Measurements from ENCODE around the gene HTT.

HTT gene

GRCh38 chr4:3223346-3223745 is 148.9 kb downstream of the HTT start:
- Mint-ChIP-seq H3K27me3 (ENCODE audit: low read depth) (no peaks in the 10 kb centered on the region), H3K36me3 (ENCODE audit: low read depth) (peaks cover 40% of the 10 kb centered on the region), H3K4me1 (ENCODE audit: low read depth) (no peaks in the 10 kb centered on the region), H3K27ac (no peak overlapping the region), H3K4me3 (no peak overlapping the region), H3K9me3 (no peaks in the 10 kb centered on the region)

GRCh38 chr4:3223956-3224748 is 149.7 kb downstream of the HTT start:
- H3K27ac Mint-ChIP-seq: no peak overlapping the region
- no peaks in the 10 kb centered on the region for H3K4me1 Mint-ChIP-seq (ENCODE audit: low read depth)
- H3K36me3 Mint-ChIP-seq (ENCODE audit: low read depth): peaks cover 40% of the 10 kb centered on the region
- no peaks in the 10 kb centered on the region for H3K9me3 Mint-ChIP-seq
- no peaks in the 10 kb centered on the region for H3K27me3 Mint-ChIP-seq (ENCODE audit: low read depth)
- H3K4me3 Mint-ChIP-seq: no peak overlapping the region

GRCh38 chr4:3225071-3225850 is 150.8 kb downstream of the HTT start:
- peaks cover 44% of the 10 kb centered on the region for H3K36me3 Mint-ChIP-seq (ENCODE audit: low read depth)
- no peaks in the 10 kb centered on the region for H3K9me3 Mint-ChIP-seq
- no peak overlapping the region for H3K4me3 Mint-ChIP-seq
- no peaks in the 10 kb centered on the region for H3K27me3 Mint-ChIP-seq (ENCODE audit: low read depth)
- no peak overlapping the region for H3K27ac Mint-ChIP-seq
- no peaks in the 10 kb centered on the region for H3K4me1 Mint-ChIP-seq (ENCODE audit: low read depth)

- no peak overlapping the region for H3K4me3 Mint-ChIP-seq
- peaks cover 46% of the 10 kb centered on the region for H3K36me3 Mint-ChIP-seq (ENCODE audit: low read depth)
- no peaks in the 10 kb centered on the region for H3K9me3 Mint-ChIP-seq
Measured at GRCh38 chr4:3225936-3226335, 151.5 kb downstream of the HTT start.

GRCh38 chr4:3226467-3226866 is 152.0 kb downstream of the HTT start:
- Mint-ChIP-seq H3K9me3 (no peaks in the 10 kb centered on the region), H3K27me3 (ENCODE audit: low read depth) (no peaks in the 10 kb centered on the region), H3K36me3 (ENCODE audit: low read depth) (peaks cover 43% of the 10 kb centered on the region), H3K27ac (no peak overlapping the region), H3K4me3 (no peak overlapping the region), H3K4me1 (ENCODE audit: low read depth) (no peaks in the 10 kb centered on the region)

More at GRCh38 chr4:3225936-3226335, 151.5 kb downstream of the HTT start:
- H3K27ac Mint-ChIP-seq: no peak overlapping the region
- no peaks in the 10 kb centered on the region for H3K27me3 Mint-ChIP-seq (ENCODE audit: low read depth)
- H3K4me1 Mint-ChIP-seq (ENCODE audit: low read depth): no peaks in the 10 kb centered on the region

- Mint-ChIP-seq H3K9me3 (no peaks in the 10 kb centered on the region), H3K27me3 (ENCODE audit: low read depth) (no peaks in the 10 kb centered on the region), H3K4me3 (no peak overlapping the region), H3K36me3 (ENCODE audit: low read depth) (peaks cover 44% of the 10 kb centered on the region), H3K4me1 (ENCODE audit: low read depth) (no peaks in the 10 kb centered on the region), H3K27ac (no peak overlapping the region)
Measured at GRCh38 chr4:3226944-3227343, 152.5 kb downstream of the HTT start.

- H3K36me3 Mint-ChIP-seq (ENCODE audit: low read depth): peaks cover 37% of the 10 kb centered on the region
- H3K27me3 Mint-ChIP-seq (ENCODE audit: low read depth): no peaks in the 10 kb centered on the region
- H3K4me1 Mint-ChIP-seq (ENCODE audit: low read depth): no peaks in the 10 kb centered on the region
- no peaks in the 10 kb centered on the region for H3K9me3 Mint-ChIP-seq
- H3K27ac Mint-ChIP-seq: no peak overlapping the region
- H3K4me3 Mint-ChIP-seq: no peak overlapping the region
Measured at GRCh38 chr4:3227878-3228675, 153.6 kb downstream of the HTT start.

- Mint-ChIP-seq H3K4me1 (ENCODE audit: low read depth) (no peaks in the 10 kb centered on the region), H3K4me3 (no peak overlapping the region), H3K27me3 (ENCODE audit: low read depth) (no peaks in the 10 kb centered on the region), H3K36me3 (ENCODE audit: low read depth) (peaks cover 36% of the 10 kb centered on the region), H3K9me3 (no peaks in the 10 kb centered on the region), H3K27ac (no peak overlapping the region)
Measured at GRCh38 chr4:3228881-3229280, 154.4 kb downstream of the HTT start.

- H3K27ac Mint-ChIP-seq: peak overlapping the region; percentile 3
- no peak overlapping the region for H3K4me3 Mint-ChIP-seq
- H3K27me3 Mint-ChIP-seq (ENCODE audit: low read depth): no peaks in the 10 kb centered on the region
- no peaks in the 10 kb centered on the region for H3K9me3 Mint-ChIP-seq
- H3K36me3 Mint-ChIP-seq (ENCODE audit: low read depth): peaks cover 35% of the 10 kb centered on the region
- H3K4me1 Mint-ChIP-seq (ENCODE audit: low read depth): no peaks in the 10 kb centered on the region
Measured at GRCh38 chr4:3229328-3229727, 154.8 kb downstream of the HTT start.

GRCh38 chr4:3229964-3230363 is 155.5 kb downstream of the HTT start:
- H3K36me3 Mint-ChIP-seq (ENCODE audit: low read depth): peaks cover 38% of the 10 kb centered on the region
- no peaks in the 10 kb centered on the region for H3K27me3 Mint-ChIP-seq (ENCODE audit: low read depth)
- no peaks in the 10 kb centered on the region for H3K9me3 Mint-ChIP-seq
- no peak overlapping the region for H3K4me3 Mint-ChIP-seq
- H3K4me1 Mint-ChIP-seq (ENCODE audit: low read depth): no peaks in the 10 kb centered on the region
- no peak overlapping the region for H3K27ac Mint-ChIP-seq

GRCh38 chr4:3231471-3231870 is 157.0 kb downstream of the HTT start:
- Mint-ChIP-seq H3K27me3 (ENCODE audit: low read depth) (no peaks in the 10 kb centered on the region), H3K9me3 (no peaks in the 10 kb centered on the region), H3K4me3 (no peak overlapping the region), H3K27ac (no peak overlapping the region), H3K4me1 (ENCODE audit: low read depth) (no peaks in the 10 kb centered on the region), H3K36me3 (ENCODE audit: low read depth) (peaks cover 36% of the 10 kb centered on the region)

GRCh38 chr4:3232001-3232400 is 157.5 kb downstream of the HTT start:
- no peaks in the 10 kb centered on the region for H3K27me3 Mint-ChIP-seq (ENCODE audit: low read depth)
- H3K4me1 Mint-ChIP-seq (ENCODE audit: low read depth): no peaks in the 10 kb centered on the region
- peaks cover 36% of the 10 kb centered on the region for H3K36me3 Mint-ChIP-seq (ENCODE audit: low read depth)
- H3K9me3 Mint-ChIP-seq: no peaks in the 10 kb centered on the region
- no peak overlapping the region for H3K27ac Mint-ChIP-seq
- H3K4me3 Mint-ChIP-seq: no peak overlapping the region

GRCh38 chr4:3232871-3233271 is 158.4 kb downstream of the HTT start:
- H3K4me1 Mint-ChIP-seq (ENCODE audit: low read depth): no peaks in the 10 kb centered on the region
- peaks cover 38% of the 10 kb centered on the region for H3K36me3 Mint-ChIP-seq (ENCODE audit: low read depth)
- no peaks in the 10 kb centered on the region for H3K27me3 Mint-ChIP-seq (ENCODE audit: low read depth)
- no peaks in the 10 kb centered on the region for H3K9me3 Mint-ChIP-seq
- H3K4me3 Mint-ChIP-seq: no peak overlapping the region
- no peak overlapping the region for H3K27ac Mint-ChIP-seq

GRCh38 chr4:3233391-3234071 is 159.1 kb downstream of the HTT start:
- no peaks in the 10 kb centered on the region for H3K4me1 Mint-ChIP-seq (ENCODE audit: low read depth)
- H3K4me3 Mint-ChIP-seq: no peak overlapping the region
- H3K27ac Mint-ChIP-seq: no peak overlapping the region
- no peaks in the 10 kb centered on the region for H3K9me3 Mint-ChIP-seq
- no peaks in the 10 kb centered on the region for H3K27me3 Mint-ChIP-seq (ENCODE audit: low read depth)
- peaks cover 35% of the 10 kb centered on the region for H3K36me3 Mint-ChIP-seq (ENCODE audit: low read depth)
